ENCODE measurements around the gene ORM1. TPM values are rescaled to one million over a fixed set of nuclear protein-coding genes. Genes with fewer than 3 reads are reported as not detected.

Gene ORM1
- total and polyA plus RNA-seq, 2 donors (not counting 1 experiment from before 2014, with no cell fraction given), result not detected

DNA sequence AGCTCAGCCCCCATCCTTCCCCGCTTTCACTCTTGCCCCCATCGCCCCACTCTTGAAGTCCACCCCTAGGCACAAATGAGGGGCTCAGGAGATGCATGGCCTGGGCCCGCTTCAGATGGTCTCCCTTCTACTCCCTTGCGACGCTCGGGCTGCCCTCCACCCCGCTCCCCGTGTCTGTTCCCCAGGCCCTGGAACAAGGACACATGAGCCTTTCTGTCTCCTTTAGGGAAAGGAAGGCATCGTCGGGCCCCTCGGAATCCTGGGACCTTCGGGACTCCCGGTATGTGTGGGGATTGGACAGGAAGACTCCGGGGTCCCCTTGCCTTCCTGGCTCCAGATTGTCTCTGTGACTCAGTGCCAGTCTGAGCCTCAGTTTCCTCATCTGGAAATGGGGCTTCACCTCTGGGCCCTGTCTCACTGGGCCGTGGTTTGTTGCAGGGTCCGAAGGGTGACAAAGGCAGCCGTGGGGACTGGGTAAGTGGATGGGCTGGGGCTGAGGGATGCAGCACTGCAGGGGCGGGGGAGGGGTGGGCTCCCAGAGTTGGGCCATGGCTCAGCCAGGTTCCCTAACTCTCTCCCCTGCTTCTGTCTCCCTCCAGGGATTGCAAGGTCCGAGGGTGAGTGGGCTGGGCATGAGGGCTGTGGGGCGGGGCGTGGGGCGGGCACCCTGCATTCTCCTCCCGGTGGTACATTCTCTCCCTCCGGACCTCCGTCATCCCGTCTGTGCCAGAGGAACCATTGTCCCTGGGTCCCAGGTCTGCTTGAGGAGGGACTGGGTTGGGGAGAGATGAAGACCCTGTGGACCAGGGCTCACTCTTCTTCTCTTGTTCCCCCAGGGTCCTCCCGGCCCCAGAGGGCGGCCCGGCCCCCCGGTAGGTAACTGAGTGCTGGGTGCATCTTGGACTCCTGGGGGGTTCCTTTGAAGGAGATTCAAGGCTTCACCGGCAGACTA lies 21.8 kb upstream of the ORM1 start:
- Histone ChIP-seq H4K20me1 (ENCODE audit: control insufficient read depth, extremely low read depth, insufficient read depth, low read length) (no peaks in the 10 kb centered on the region), H3K4me2 (ENCODE audit: extremely low read depth, insufficient read depth, low read length) (no peak overlapping the region), H3K79me2 (ENCODE audit: control insufficient read depth, insufficient read depth, low read length) (no peaks in the 10 kb centered on the region), H3K27me3 (ENCODE audit: control insufficient read depth, insufficient read depth, low read length) (no peaks in the 10 kb centered on the region), H2AFZ (ENCODE audit: low read length) (no peak overlapping the region), H3K4me3 (replicated peaks in 1 of 4; ENCODE audit: control extremely low read depth in 1 of 4, insufficient read depth in 1 of 4, low read depth in 3 of 4, low read length in 4 of 4) (no peak overlapping the region), H3K36me3 (ENCODE audit: control insufficient read depth, insufficient read depth, low read length) (no peaks in the 10 kb centered on the region), H3K9me3 (ENCODE audit: control insufficient read depth, insufficient read depth, low read depth, low read length) (no peaks in the 10 kb centered on the region), H3K9ac (ENCODE audit: insufficient read depth, low read length) (no peak overlapping the region), H3K27ac (ENCODE audit: insufficient read depth, low read length) (no peak overlapping the region), H3K4me1 (ENCODE audit: control insufficient read depth, extremely low read depth, insufficient read depth, low read length) (no peaks in the 10 kb centered on the region)
- TF ChIP-seq, protein P1, sequence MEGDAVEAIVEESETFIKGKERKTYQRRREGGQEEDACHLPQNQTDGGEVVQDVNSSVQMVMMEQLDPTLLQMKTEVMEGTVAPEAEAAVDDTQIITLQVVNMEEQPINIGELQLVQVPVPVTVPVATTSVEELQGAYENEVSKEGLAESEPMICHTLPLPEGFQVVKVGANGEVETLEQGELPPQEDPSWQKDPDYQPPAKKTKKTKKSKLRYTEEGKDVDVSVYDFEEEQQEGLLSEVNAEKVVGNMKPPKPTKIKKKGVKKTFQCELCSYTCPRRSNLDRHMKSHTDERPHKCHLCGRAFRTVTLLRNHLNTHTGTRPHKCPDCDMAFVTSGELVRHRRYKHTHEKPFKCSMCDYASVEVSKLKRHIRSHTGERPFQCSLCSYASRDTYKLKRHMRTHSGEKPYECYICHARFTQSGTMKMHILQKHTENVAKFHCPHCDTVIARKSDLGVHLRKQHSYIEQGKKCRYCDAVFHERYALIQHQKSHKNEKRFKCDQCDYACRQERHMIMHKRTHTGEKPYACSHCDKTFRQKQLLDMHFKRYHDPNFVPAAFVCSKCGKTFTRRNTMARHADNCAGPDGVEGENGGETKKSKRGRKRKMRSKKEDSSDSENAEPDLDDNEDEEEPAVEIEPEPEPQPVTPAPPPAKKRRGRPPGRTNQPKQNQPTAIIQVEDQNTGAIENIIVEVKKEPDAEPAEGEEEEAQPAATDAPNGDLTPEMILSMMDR (conservative IDR thresholded peaks at IDR 0.05 in 1 of 2, IDR thresholded peaks at IDR 0.05 in 1 of 2; ENCODE audit: low read depth in 1 of 2, low read length in 2 of 2), result no peak
- TF ChIP-seq EZH2 (IDR thresholded peaks at IDR 0.05; ENCODE audit: low read length, missing control alignments), result no peak
- DNase-seq (ENCODE audit: low read depth in 2 of 2), result no peak

DNA sequence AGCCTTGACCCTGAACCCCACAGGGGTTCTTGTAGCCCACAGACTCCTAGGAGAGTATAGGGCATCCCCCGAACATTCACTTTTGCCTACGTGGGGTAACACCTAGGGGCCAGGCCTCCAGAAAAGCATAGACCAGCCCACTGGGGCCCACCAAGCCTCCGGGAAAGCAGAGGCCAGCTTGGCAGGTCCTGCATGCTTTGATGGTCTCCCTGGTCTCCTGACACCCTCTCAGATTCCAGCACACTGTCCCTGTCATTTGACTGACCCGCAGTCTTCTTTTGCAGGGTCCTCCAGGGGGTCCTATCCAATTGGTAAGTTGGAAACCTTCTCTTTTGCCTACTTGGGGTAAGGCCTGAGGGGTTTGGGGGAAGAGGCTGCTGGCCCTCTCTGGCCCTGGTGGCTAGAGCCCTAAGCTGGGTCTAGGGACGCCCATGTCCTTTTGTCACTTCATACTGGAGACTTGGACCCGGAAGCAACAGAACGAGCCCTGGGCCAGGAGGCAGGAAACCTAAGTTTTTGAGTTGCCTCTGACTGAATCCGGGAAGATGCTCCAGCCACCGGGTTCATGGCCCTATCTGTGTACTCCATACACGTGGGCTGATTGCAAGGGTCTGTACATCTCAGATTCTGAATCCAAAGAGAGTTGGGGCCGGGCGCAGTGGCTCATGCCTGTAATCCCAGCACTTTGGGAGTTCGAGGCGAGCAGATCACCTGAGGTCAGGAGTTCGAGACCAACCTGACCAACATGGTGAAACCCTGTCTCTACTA lies 20.9 kb upstream of the ORM1 start:
- no peaks in the 10 kb centered on the region for H3K4me1 ChIP-seq (ENCODE audit: control insufficient read depth, extremely low read depth, insufficient read depth, low read length)
- TF ChIP-seq, protein P1 (conservative IDR thresholded peaks at IDR 0.05 in 1 of 2, IDR thresholded peaks at IDR 0.05 in 1 of 2; ENCODE audit: low read depth in 1 of 2, low read length in 2 of 2), result no peak
- TF ChIP-seq EZH2 (IDR thresholded peaks at IDR 0.05; ENCODE audit: low read length, missing control alignments), result no peak
- H3K27ac ChIP-seq (ENCODE audit: insufficient read depth, low read length), result no peak overlapping the region
- no peak overlapping the region for H3K4me2 ChIP-seq (ENCODE audit: extremely low read depth, insufficient read depth, low read length)
- no peaks in the 10 kb centered on the region for H3K9me3 ChIP-seq (ENCODE audit: control insufficient read depth, insufficient read depth, low read depth, low read length)
- H3K79me2 ChIP-seq (ENCODE audit: control insufficient read depth, insufficient read depth, low read length), result no peaks in the 10 kb centered on the region
- DNase-seq (ENCODE audit: low read depth in 2 of 2), result no peak
- H2AFZ ChIP-seq (ENCODE audit: low read length), result no peak overlapping the region
- H3K27me3 ChIP-seq (ENCODE audit: control insufficient read depth, insufficient read depth, low read length), result no peaks in the 10 kb centered on the region
- no peak overlapping the region for H3K4me3 ChIP-seq (replicated peaks in 1 of 4; ENCODE audit: control extremely low read depth in 1 of 4, insufficient read depth in 1 of 4, low read depth in 3 of 4, low read length in 4 of 4)
- H3K36me3 ChIP-seq (ENCODE audit: control insufficient read depth, insufficient read depth, low read length), result no peaks in the 10 kb centered on the region
- no peaks in the 10 kb centered on the region for H4K20me1 ChIP-seq (ENCODE audit: control insufficient read depth, extremely low read depth, insufficient read depth, low read length)
- H3K9ac ChIP-seq (ENCODE audit: insufficient read depth, low read length), result no peak overlapping the region

DNA sequence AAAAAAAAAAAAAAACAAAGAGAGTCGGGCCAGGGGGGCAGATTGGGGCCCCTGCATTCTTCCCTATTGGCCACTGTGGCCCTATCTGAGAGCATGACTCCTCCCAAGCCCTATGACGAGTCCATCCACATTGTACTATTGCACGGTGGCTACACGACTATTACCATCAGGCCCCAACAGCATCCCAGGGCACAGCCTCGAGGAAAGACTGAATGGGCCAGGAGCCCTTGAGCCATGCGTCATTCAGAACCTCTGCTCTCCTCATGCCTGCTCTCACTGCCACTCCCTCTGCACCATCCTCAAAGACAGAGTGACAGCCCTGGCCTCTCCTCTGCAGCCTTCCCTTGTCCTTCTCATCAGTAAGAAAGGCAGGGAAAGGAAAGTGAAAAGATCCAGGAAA lies 20.2 kb upstream of the ORM1 start:
- no peak for DNase-seq (ENCODE audit: low read depth in 2 of 2)
- no peak overlapping the region for H3K27ac ChIP-seq (ENCODE audit: insufficient read depth, low read length)
- no peaks in the 10 kb centered on the region for H3K4me1 ChIP-seq (ENCODE audit: control insufficient read depth, extremely low read depth, insufficient read depth, low read length)
- peaks cover 2% of the 10 kb centered on the region for H3K36me3 ChIP-seq (ENCODE audit: control insufficient read depth, insufficient read depth, low read length)
- TF ChIP-seq EZH2 (IDR thresholded peaks at IDR 0.05; ENCODE audit: low read length, missing control alignments), result no peak
- TF ChIP-seq, protein P1 (conservative IDR thresholded peaks at IDR 0.05 in 1 of 2, IDR thresholded peaks at IDR 0.05 in 1 of 2; ENCODE audit: low read depth in 1 of 2, low read length in 2 of 2), result no peak
- no peaks in the 10 kb centered on the region for H4K20me1 ChIP-seq (ENCODE audit: control insufficient read depth, extremely low read depth, insufficient read depth, low read length)
- no peaks in the 10 kb centered on the region for H3K79me2 ChIP-seq (ENCODE audit: control insufficient read depth, insufficient read depth, low read length)
- H3K9me3 ChIP-seq (ENCODE audit: control insufficient read depth, insufficient read depth, low read depth, low read length), result no peaks in the 10 kb centered on the region
- no peak overlapping the region for H3K4me3 ChIP-seq (replicated peaks in 1 of 4; ENCODE audit: control extremely low read depth in 1 of 4, insufficient read depth in 1 of 4, low read depth in 3 of 4, low read length in 4 of 4)
- no peak overlapping the region for H2AFZ ChIP-seq (ENCODE audit: low read length)
- no peak overlapping the region for H3K4me2 ChIP-seq (ENCODE audit: extremely low read depth, insufficient read depth, low read length)
- no peak overlapping the region for H3K9ac ChIP-seq (ENCODE audit: insufficient read depth, low read length)
- no peaks in the 10 kb centered on the region for H3K27me3 ChIP-seq (ENCODE audit: control insufficient read depth, insufficient read depth, low read length)
